ENCODE measurements around the gene MRPL48. TPM values are rescaled to one million over a fixed set of nuclear protein-coding genes. Genes with fewer than 3 reads are reported as not detected.

The MRPL48 gene
- polyA plus RNA-seq = 129 and 141 TPM in 2 replicates

GRCh38 chr11:73787643-73788558, at the start of gene MRPL48:
Gene MRPL48 (plus strand): TSS chr11:73787874. CDS start chr11:73787972, 98 bp downstream.

GRCh38 chr11:73760679-73761402, 26.8 kb upstream of the MRPL48 start, which contains the start of gene RAB6A:
Gene RAB6A (minus strand): TSS chr11:73761074. CDS start chr11:73760635, 439 bp downstream.

GRCh38 chr11:73876424-73877310, 89.0 kb downstream of the MRPL48 start, which contains the start of the genes COA4 and PAAF1:
Gene COA4 (minus strand): TSS chr11:73876846. CDS start chr11:73873378, 3,468 bp downstream.
Gene PAAF1 (plus strand): TSS chr11:73876999. CDS start chr11:73877022, 23 bp downstream.

Other genes with a start within 250 kb of the MRPL48 start
- gene FAM168A, start 189.8 kb upstream of the MRPL48 start, polyA plus RNA-seq = 10.1 and 10.7 TPM in 2 replicates
- gene PLEKHB1, start 141.3 kb upstream of the MRPL48 start, polyA plus RNA-seq = 18.4 and 19.2 TPM in 2 replicates
- gene RAB6A, start 26.8 kb upstream of the MRPL48 start, polyA plus RNA-seq = 143 and 177 TPM in 2 replicates
- 49.9 and 65.3 TPM in 2 replicates for gene COA4, start 89.0 kb downstream of the MRPL48 start, polyA plus RNA-seq
- gene PAAF1, start 89.1 kb downstream of the MRPL48 start, polyA plus RNA-seq = 43.5 and 45.9 TPM in 2 replicates
- gene DNAJB13, start 163.2 kb downstream of the MRPL48 start, polyA plus RNA-seq = not detected in 2 replicates
- not detected in 2 replicates for gene UCP2, start 195.0 kb downstream of the MRPL48 start, polyA plus RNA-seq
- 0.58 TPM in 1 of 2 replicates, not detected in the other for gene UCP3, start 221.2 kb downstream of the MRPL48 start, polyA plus RNA-seq

Measured in Purkinje cell (primary cell).